Common myeloid progenitor, CD34-positive (primary cell): ENCODE data around the gene ANKLE2.

Source experiments
- CTCF ChIA-PET: fragments of 350-600 bp; sonication (Branson Sonifier 250); formaldehyde crosslinking; loops from one replicate; lab custom pipeline; 2021; ENCODE audit warnings: antibody characterized with exemption; lab: Charles Lee
- POLR2A ChIA-PET: fragments of 350-600 bp; sonication (Branson Sonifier 250); formaldehyde crosslinking; loops from one replicate; lab custom pipeline; 2021; ENCODE audit warnings: antibody characterized with exemption; lab: Charles Lee
- DNase-seq, 3 donors: peaks; one replicate each; pipeline versions ENCODE4 v3.0.0 to v3.0.0-alpha.2; 2013
- H3K27ac ChIP-seq, 2 experiments: 1 replicate in 1 of 2; 2 replicates in 1 of 2; pipeline ENCODE4 v1.7.0; 2013; ENCODE audit warnings: inconsistent platforms in 2 of 2, low read length in 2 of 2, mild to moderate bottlenecking in 2 of 2, low read depth in 1 of 2, moderate library complexity in 1 of 2; ENCODE audit not compliant: severe bottlenecking in 2 of 2, insufficient read depth in 1 of 2, poor library complexity in 1 of 2
- H3K27me3 ChIP-seq, 5 experiments: replicated peaks in 2 of 5; 1 replicate in 3 of 5; 2 replicates in 2 of 5; pipeline versions ENCODE4 v1.6.1 to v1.7.0; 2013; ENCODE audit warnings: low read length in 4 of 5, mild to moderate bottlenecking in 2 of 5, moderate library complexity in 2 of 5, inconsistent platforms in 1 of 5; ENCODE audit not compliant: insufficient read depth in 5 of 5, control insufficient read depth in 4 of 5
- H3K36me3 ChIP-seq, 4 experiments: 1 replicate in 2 of 4; 2 replicates in 2 of 4; pipeline versions ENCODE4 v1.6.1 to v1.7.0; 2013; ENCODE audit warnings: low read length in 3 of 4, control low read depth in 1 of 4, mild to moderate bottlenecking in 1 of 4; ENCODE audit not compliant: control insufficient read depth in 4 of 4, insufficient read depth in 4 of 4
- H3K4me1 ChIP-seq, 4 experiments: 1 replicate in 3 of 4; 2 replicates in 1 of 4; pipeline versions ENCODE4 v1.6.1 to v1.7.1; 2013; ENCODE audit warnings: low read length in 3 of 4, mild to moderate bottlenecking in 3 of 4, control low read depth in 1 of 4, inconsistent platforms in 1 of 4, moderate library complexity in 1 of 4; ENCODE audit not compliant: control insufficient read depth in 4 of 4, insufficient read depth in 4 of 4; ENCODE audit errors: control extremely low read depth in 1 of 4
- H3K4me3 ChIP-seq, 7 experiments: 1 replicate in 4 of 7; 2 replicates in 3 of 7; pipeline versions ENCODE4 v1.5.1 to v1.7.0; 2013; ENCODE audit warnings: mild to moderate bottlenecking in 7 of 7, low read length in 6 of 7, moderate library complexity in 6 of 7, inconsistent platforms in 2 of 7, low read depth in 2 of 7, control low read depth in 1 of 7; ENCODE audit not compliant: insufficient read depth in 4 of 7, control insufficient read depth in 1 of 7; ENCODE audit errors: extremely low read depth in 1 of 7
- H3K9me3 ChIP-seq, 5 experiments: 1 replicate in 4 of 5; 2 replicates in 1 of 5; pipeline versions ENCODE4 v1.6.1 to v1.7.1; 2013; ENCODE audit warnings: low read length in 4 of 5, mild to moderate bottlenecking in 2 of 5, inconsistent platforms in 1 of 5, low read depth in 1 of 5, moderate library complexity in 1 of 5; ENCODE audit not compliant: control insufficient read depth in 4 of 5, insufficient read depth in 2 of 5; ENCODE audit errors: control extremely low read depth in 1 of 5
- WGBS: methylation state at CpG from one replicate; pipeline ENCODE4 v1.1.5; 2013; ENCODE audit not compliant: insufficient coverage; 5-methylcytosine and 5-hydroxymethylcytosine counted together

Gene ANKLE2

DNA sequence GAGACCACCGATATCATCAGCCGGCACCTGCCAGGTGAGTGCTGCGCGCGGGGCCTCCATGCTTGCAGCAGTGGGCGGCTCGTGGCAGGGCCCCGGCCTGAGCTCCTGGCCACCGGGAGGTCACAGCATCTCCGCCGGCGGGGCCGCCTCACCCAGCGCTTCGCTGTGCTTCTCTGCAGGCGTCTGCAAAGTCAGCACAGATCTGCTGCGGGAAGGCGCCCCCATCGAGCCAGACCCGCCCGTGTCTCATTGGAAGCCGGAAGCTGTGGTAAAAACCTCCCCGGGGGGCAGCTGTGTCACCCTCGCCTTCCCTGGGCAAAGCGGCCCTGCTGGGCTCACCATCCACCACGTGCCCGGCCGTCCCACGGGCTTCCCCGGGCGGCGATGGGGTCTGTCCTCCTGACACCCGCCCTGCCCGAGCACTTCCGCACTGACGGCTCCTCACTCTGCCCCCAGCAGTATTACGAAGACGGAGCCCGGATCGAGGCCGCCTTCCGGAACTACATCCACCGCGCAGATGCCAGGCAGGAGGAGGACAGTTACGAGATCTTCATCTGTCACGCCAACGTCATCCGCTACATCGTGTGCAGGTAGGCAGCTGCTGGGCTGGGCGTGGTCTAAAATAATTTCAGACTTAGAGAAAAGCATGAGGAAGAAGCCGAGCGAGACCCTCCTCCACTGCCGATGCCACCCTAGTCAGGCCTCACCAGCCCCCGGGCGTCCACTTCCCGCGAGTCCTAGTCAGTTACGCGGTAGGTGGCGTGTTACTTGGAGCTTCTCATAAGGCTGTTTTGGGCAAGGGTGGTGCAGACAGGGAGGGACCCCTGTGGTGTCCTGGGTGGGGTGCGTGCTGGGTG is 43.9 kb downstream of the ANKLE2 start:
- Histone ChIP-seq H3K27me3 (no peaks in the 10 kb centered on the region), H3K9me3 (no peaks in the 10 kb centered on the region), H3K36me3 (peaks cover 7 to 78% (median 41%) of the 10 kb centered on the region in 4 experiments), H3K27ac (no peak overlapping the region), H3K4me1 (peaks cover 0 to 1% (median 0%) of the 10 kb centered on the region in 4 experiments), H3K4me3 (no peak overlapping the region)
- DNase-seq, result peak in 2 of 3 donors; percentile 19 to 28
- POLR2A ChIA-PET, result no interaction called here
- CTCF ChIA-PET, result interaction anchor here (1.2 kb wide), 1 partner anchor 50 kb away, joined by 5 read pairs; no protein-coding TSS in a partner anchor
- WGBS, result 96% methylated on average over 57 of the region's 61 CpGs

DNA sequence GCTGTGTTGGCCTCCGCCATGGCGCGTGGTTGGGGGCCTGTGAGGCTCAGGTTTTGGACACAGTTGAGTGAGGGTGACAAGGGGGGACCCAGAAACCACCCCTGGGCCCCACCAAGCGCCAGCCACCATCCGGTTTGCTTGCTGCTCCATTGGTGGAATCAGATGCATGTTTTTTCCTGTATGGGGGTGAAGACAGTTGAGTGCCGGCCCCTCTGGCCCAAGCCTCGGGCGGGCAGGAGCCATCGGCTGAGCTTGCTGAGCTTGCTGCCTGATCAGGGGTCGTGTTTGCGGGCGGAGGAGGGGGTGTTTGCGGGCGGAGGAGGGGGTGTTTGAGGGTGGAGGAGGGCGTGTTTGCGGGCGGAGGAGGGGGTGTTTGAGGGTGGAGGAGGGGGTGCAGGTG is 44.6 kb downstream of the ANKLE2 start:
- Histone ChIP-seq H3K4me1 (peaks cover 0 to 4% (median 1%) of the 10 kb centered on the region in 4 experiments), H3K36me3 (peaks cover 7 to 74% (median 37%) of the 10 kb centered on the region in 4 experiments), H3K27me3 (no peaks in the 10 kb centered on the region), H3K27ac (no peak overlapping the region), H3K4me3 (no peak overlapping the region), H3K9me3 (no peaks in the 10 kb centered on the region)
- 81% methylated on average over 8 of the region's 17 CpGs for WGBS
- no peak for DNase-seq
- POLR2A ChIA-PET, result no interaction called here
- CTCF ChIA-PET, result no interaction called here

DNA sequence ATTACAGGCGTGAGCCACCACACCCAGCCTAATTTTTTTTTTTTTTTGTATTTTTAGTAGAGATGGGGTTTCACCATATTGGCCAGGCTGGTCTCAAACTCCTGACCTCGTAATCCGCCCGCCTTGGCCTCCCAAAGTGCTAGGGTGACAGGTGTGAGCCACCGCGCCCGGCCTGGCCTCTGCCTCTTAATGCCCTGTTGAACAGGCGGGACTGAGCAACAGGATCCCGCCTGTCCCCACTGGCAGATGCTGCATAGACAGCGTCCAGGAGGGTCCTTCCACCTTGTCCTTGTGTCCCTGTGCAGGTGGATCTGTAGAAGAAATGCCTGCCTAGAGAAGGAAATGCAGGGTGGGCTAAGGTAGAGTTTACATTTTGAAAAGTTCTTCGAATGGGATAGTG is 45.3 kb downstream of the ANKLE2 start:
- POLR2A ChIA-PET, result no interaction called here
- Histone ChIP-seq H3K4me3 (no peak overlapping the region), H3K36me3 (peaks cover 7 to 70% (median 35%) of the 10 kb centered on the region in 4 experiments)

GRCh38 chr12:132715874-132716273 is 45.8 kb downstream of the ANKLE2 start:
- Histone ChIP-seq H3K36me3 (peaks cover 7 to 65% (median 33%) of the 10 kb centered on the region in 4 experiments), H3K27ac (no peak overlapping the region), H3K9me3 (no peaks in the 10 kb centered on the region), H3K4me3 (no peak overlapping the region), H3K27me3 (no peaks in the 10 kb centered on the region), H3K4me1 (peaks cover 4 to 13% (median 9%) of the 10 kb centered on the region in 4 experiments)
- WGBS, result 92% methylated on average over 7 of the region's 9 CpGs
- ChIA-PET POLR2A (no interaction called here), CTCF (no interaction called here)
- no peak for DNase-seq

More for the DNA sequence above, 45.3 kb downstream of the ANKLE2 start:
- Histone ChIP-seq H3K27me3 (no peaks in the 10 kb centered on the region), H3K4me1 (peaks cover 4 to 10% (median 7%) of the 10 kb centered on the region in 4 experiments), H3K9me3 (no peaks in the 10 kb centered on the region), H3K27ac (no peak overlapping the region)
- WGBS, result 91% methylated on average over 10 of the region's 11 CpGs
- no peak for DNase-seq
- CTCF ChIA-PET, result no interaction called here

- H3K27me3 ChIP-seq, result no peaks in the 10 kb centered on the region
- no peak overlapping the region for H3K27ac ChIP-seq
- peaks cover 2 to 42% (median 17%) of the 10 kb centered on the region in 4 experiments for H3K36me3 ChIP-seq
- no peaks in the 10 kb centered on the region for H3K9me3 ChIP-seq
- peak in 2 of 3 donors; percentile 22 to 26 for DNase-seq
- POLR2A ChIA-PET, result no interaction called here
- peaks cover 4 to 22% (median 17%) of the 10 kb centered on the region in 4 experiments for H3K4me1 ChIP-seq
- WGBS, result 70% methylated on average over 2 of the region's 2 CpGs
- CTCF ChIA-PET, result no interaction called here
- H3K4me3 ChIP-seq, result no peak overlapping the region
Observed at GRCh38 chr12:132713123-132713522, 48.5 kb downstream of the ANKLE2 start.

- H3K4me1 ChIP-seq, result peaks cover 4 to 22% (median 17%) of the 10 kb centered on the region in 4 experiments
- H3K36me3 ChIP-seq, result peaks cover 2 to 26% (median 8%) of the 10 kb centered on the region in 4 experiments
- POLR2A ChIA-PET, result interaction anchor here (0.5 to 1.1 kb wide), 2 partner anchors 9 to 444 kb away, joined by 3 read pairs; no protein-coding TSS in a partner anchor
- H3K9me3 ChIP-seq, result no peaks in the 10 kb centered on the region
- WGBS, result 9% methylated on average over 46 of the region's 59 CpGs
- CTCF ChIA-PET, result interaction anchor here (0.6 kb wide), 1 partner anchor 83 kb away, joined by 3 read pairs; no protein-coding TSS in a partner anchor
- peak overlapping the region; percentile 7 to 66 for H3K27ac ChIP-seq
- peak overlapping the region; percentile 80 to 95 (median 88) for H3K4me3 ChIP-seq
- H3K27me3 ChIP-seq, result no peaks in the 10 kb centered on the region
- DNase-seq, result peak in 2 of 3 donors; percentile 19 to 31
Observed at GRCh38 chr12:132711080-132711843, 50.4 kb downstream of the ANKLE2 start.
